Caco-2 (cell line): ENCODE data around the gene EHF. TPM values are rescaled to one million over a fixed set of nuclear protein-coding genes. Genes with fewer than 3 reads are reported as not detected.

ENCODE experiments used
- BruUV-seq: library from RNA; stranded (reverse); fragments of 400-500 nt; replicated peaks from 2 replicates; lab custom pipeline; 2021; lab: Mats Ljungman, UMichigan
- CTCF ChIA-PET: fragments of 300-600 bp; sonication (Branson Sonifier 250); formaldehyde crosslinking; loops from one replicate; lab custom pipeline; 2022; ENCODE audit warnings: antibody characterized with exemption; lab: Charles Lee
- POLR2A ChIA-PET: fragments of 300-600 bp; sonication (Branson Sonifier 250); formaldehyde crosslinking; loops from one replicate; lab custom pipeline; 2022; ENCODE audit warnings: antibody characterized with exemption; lab: Charles Lee
- DNase-seq, 2 experiments: peaks; one replicate each; pipeline versions ENCODE4 v3.0.0 to v3.0.0-alpha.2; 2020 to 2022
- H3K27me3 ChIP-seq: replicated peaks from 2 replicates; pipeline ENCODE4 v1.6.0; 2011; ENCODE audit warnings: low read length; ENCODE audit not compliant: control insufficient read depth, insufficient read depth
- H3K36me3 ChIP-seq: 2 replicates; pipeline ENCODE4 v1.5.1; 2011; ENCODE audit warnings: low read length; ENCODE audit not compliant: control insufficient read depth, insufficient read depth
- H3K4me1 ChIP-seq: fragments of 250-450 bp; sonication (Bioruptor Pico); 2 replicates; pipeline ENCODE4 v1.5.1; 2020; ENCODE audit warnings: mild to moderate bottlenecking
- H3K4me3 ChIP-seq: 2 replicates; pipeline ENCODE4 v1.5.1; 2011; ENCODE audit warnings: low read depth, mild to moderate bottlenecking, control low read depth, low read length
- H3K9me3 ChIP-seq: fragments of 250-450 bp; sonication (Bioruptor Pico); 2 replicates; pipeline ENCODE4 v1.5.1; 2020; ENCODE audit warnings: mild to moderate bottlenecking, moderate library complexity
- H3K27ac Mint-ChIP-seq: one replicate; pipeline ENCODE4 v1.8.0; 2022; ENCODE audit warnings: mixed read lengths; ENCODE audit not compliant: unreplicated experiment
- H3K27me3 Mint-ChIP-seq: one replicate; pipeline ENCODE4 v1.8.0; 2022; ENCODE audit warnings: mixed read lengths; ENCODE audit not compliant: insufficient read depth, unreplicated experiment
- H3K36me3 Mint-ChIP-seq: one replicate; pipeline ENCODE4 v1.8.0; 2022; ENCODE audit warnings: mild to moderate bottlenecking, mixed read lengths; ENCODE audit not compliant: insufficient read depth, unreplicated experiment
- H3K4me1 Mint-ChIP-seq: one replicate; pipeline ENCODE4 v1.8.0; 2022; ENCODE audit warnings: low read depth, mixed read lengths; ENCODE audit not compliant: unreplicated experiment
- H3K4me3 Mint-ChIP-seq: one replicate; pipeline ENCODE4 v1.8.0; 2022; ENCODE audit warnings: mild to moderate bottlenecking, moderate library complexity, mixed read lengths; ENCODE audit not compliant: unreplicated experiment
- H3K9me3 Mint-ChIP-seq: one replicate; pipeline ENCODE4 v1.8.0; 2022; ENCODE audit warnings: mixed read lengths; ENCODE audit not compliant: unreplicated experiment
- CTCF ChIP-seq, 2 experiments: fragments of 200-600 bp in 1 of 2; IDR thresholded peaks; 1 replicate in 1 of 2; 2 replicates in 1 of 2; pipeline versions ENCODE4 v1.5.1 to v1.8.0; 2011 to 2022; ENCODE audit warnings: antibody characterized with exemption in 1 of 2, control low read depth in 1 of 2, inconsistent platforms in 1 of 2, low read depth in 1 of 2, low read length in 1 of 2, mild to moderate bottlenecking in 1 of 2, moderate library complexity in 1 of 2; ENCODE audit not compliant: insufficient read depth in 1 of 2, severe bottlenecking in 1 of 2, unreplicated experiment in 1 of 2
- intact Hi-C: fragments of 100-400 bp; cut with micrococcal nuclease; formaldehyde crosslinking; loops from one replicate; pipeline ENCODE4 v1.10.0; 2022; ENCODE audit not compliant: unreplicated experiment
- total RNA-seq: library from RNA; stranded (reverse); gene quantifications from 2 replicates; pipeline ENCODE4 v1.2.3, GENCODE V29; 2022

The EHF gene
- total RNA-seq, 1 experiment from 2014 or later: 0.11 TPM

- intact Hi-C loops: no loop called here
- Histone ChIP-seq H3K4me1 (peaks cover 43% of the 10 kb centered on the region), H3K9me3 (no peaks in the 10 kb centered on the region), H3K4me3 (no peak overlapping the region), H3K36me3 (no peaks in the 10 kb centered on the region), H3K27me3 (no peaks in the 10 kb centered on the region)
- Mint-ChIP-seq H3K4me1 (peaks cover 39% of the 10 kb centered on the region), H3K36me3 (peaks cover under 1% of the 10 kb centered on the region), H3K9me3 (no peaks in the 10 kb centered on the region), H3K4me3 (no peak overlapping the region), H3K27me3 (no peaks in the 10 kb centered on the region), H3K27ac (no peak overlapping the region)
- ChIA-PET POLR2A (no interaction called here), CTCF (no interaction called here)
- no TSS peak for BruUV-seq
- no peak for TF ChIP-seq CTCF (IDR thresholded peaks at IDR 0.05; ENCODE audit: insufficient read depth in 1 of 2, low read depth in 1 of 2, low read length in 1 of 2, severe bottlenecking in 1 of 2, unreplicated experiment in 1 of 2)
- DNase-seq: no peak
Measured at GRCh38 chr11:34605481-34606325, 15.2 kb upstream of the EHF start.

DNA sequence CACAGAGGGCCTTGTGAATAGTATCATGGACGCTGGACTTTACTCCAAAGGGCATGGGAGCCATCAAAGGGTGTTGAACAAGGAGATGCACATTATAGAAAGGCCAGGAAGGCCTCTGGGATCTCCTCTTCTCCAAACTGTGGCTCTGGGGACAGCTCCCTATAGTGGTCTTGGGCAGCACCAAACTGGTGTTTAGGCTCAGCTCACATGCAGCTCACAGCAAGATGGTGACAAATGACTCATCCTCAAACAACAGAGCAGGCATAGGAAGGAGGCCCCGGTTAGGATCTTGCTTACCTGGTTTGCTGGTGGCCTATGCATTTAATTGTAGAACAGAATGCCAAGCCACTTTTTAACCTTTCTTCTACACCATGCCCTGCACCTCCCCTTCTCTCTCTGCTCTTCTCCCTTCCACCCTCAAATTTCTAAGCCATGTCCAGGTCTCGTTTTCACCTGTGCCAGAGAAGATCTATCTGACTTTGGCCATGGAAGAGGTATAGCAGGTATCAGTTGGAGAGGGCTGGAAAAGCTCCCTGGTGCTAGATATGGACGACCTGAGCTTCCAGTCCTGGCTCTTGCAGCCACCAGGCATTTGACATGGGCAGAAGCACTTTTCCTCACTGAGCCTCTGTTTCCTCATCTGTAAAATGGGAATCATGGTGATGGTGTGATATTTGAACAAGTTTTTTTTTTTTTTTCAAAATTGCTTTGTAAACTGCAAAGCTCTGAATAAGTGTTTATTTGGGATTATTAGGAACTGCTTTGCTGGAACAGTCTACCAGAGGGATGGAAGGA lies 14.4 kb upstream of the EHF start:
- no peak overlapping the region for H3K4me3 Mint-ChIP-seq
- peaks cover 35% of the 10 kb centered on the region for H3K4me1 ChIP-seq
- no peaks in the 10 kb centered on the region for H3K27me3 Mint-ChIP-seq
- no peaks in the 10 kb centered on the region for H3K27me3 ChIP-seq
- no peaks in the 10 kb centered on the region for H3K36me3 Mint-ChIP-seq
- H3K4me3 ChIP-seq: no peak overlapping the region
- H3K4me1 Mint-ChIP-seq: peaks cover 31% of the 10 kb centered on the region
- H3K9me3 ChIP-seq: no peaks in the 10 kb centered on the region
- no TSS peak for BruUV-seq
- no peak overlapping the region for H3K27ac Mint-ChIP-seq
- no peaks in the 10 kb centered on the region for H3K36me3 ChIP-seq
- TF ChIP-seq CTCF (IDR thresholded peaks at IDR 0.05; ENCODE audit: insufficient read depth in 1 of 2, low read depth in 1 of 2, low read length in 1 of 2, severe bottlenecking in 1 of 2, unreplicated experiment in 1 of 2): no peak
- intact Hi-C loops: no loop called here
- ChIA-PET CTCF (no interaction called here), POLR2A (no interaction called here)
- no peaks in the 10 kb centered on the region for H3K9me3 Mint-ChIP-seq
- DNase-seq: no peak

- no peaks in the 10 kb centered on the region for H3K27me3 ChIP-seq
- intact Hi-C loops: no loop called here
- ChIA-PET CTCF (no interaction called here), POLR2A (no interaction called here)
- no peak overlapping the region for H3K4me3 ChIP-seq
- H3K4me1 ChIP-seq: peaks cover 9% of the 10 kb centered on the region
- DNase-seq: no peak
- Mint-ChIP-seq H3K36me3 (no peaks in the 10 kb centered on the region), H3K9me3 (no peaks in the 10 kb centered on the region), H3K4me3 (no peak overlapping the region), H3K4me1 (peaks cover 11% of the 10 kb centered on the region), H3K27me3 (no peaks in the 10 kb centered on the region), H3K27ac (no peak overlapping the region)
- no peaks in the 10 kb centered on the region for H3K36me3 ChIP-seq
- no peaks in the 10 kb centered on the region for H3K9me3 ChIP-seq
- no peak for TF ChIP-seq CTCF (IDR thresholded peaks at IDR 0.05; ENCODE audit: insufficient read depth in 1 of 2, low read depth in 1 of 2, low read length in 1 of 2, severe bottlenecking in 1 of 2, unreplicated experiment in 1 of 2)
- no TSS peak for BruUV-seq
Measured at GRCh38 chr11:34609187-34609751, 11.6 kb upstream of the EHF start.
